K562 (cell line): ENCODE data around the gene ZNF154. TPM values are rescaled to one million over a fixed set of nuclear protein-coding genes. Genes with fewer than 3 reads are reported as not detected.

ENCODE experiments used
- ATF7 ChIP-seq: fragments of 450-650 bp; IDR thresholded peaks from 2 replicates; pipeline ENCODE4 v1.7.1; 2014; ENCODE audit warnings: mild to moderate bottlenecking, moderate library complexity
- BCL6 ChIP-seq: fragments of 250-450 bp; sonication (Bioruptor Pico); IDR thresholded peaks from 2 replicates; pipeline ENCODE4 v1.4.0; 2020
- CAMTA2 ChIP-seq: fragments of 250-450 bp; sonication (Bioruptor Pico); conservative IDR thresholded peaks from 2 replicates; pipeline ENCODE4 v1.5.1; 2022
- EGR1 ChIP-seq: fragments of 450-650 bp; conservative IDR thresholded peaks from 2 replicates; pipeline ENCODE4 v1.6.1; 2017; ENCODE audit warnings: mild to moderate bottlenecking
- FOXJ2 ChIP-seq: fragments of 200-800 bp; sonication (Bioruptor generic); IDR thresholded peaks from 2 replicates; pipeline ENCODE4 v1.6.1; 2016; ENCODE audit warnings: missing genetic modification characterization, missing compliant biosample characterization
- HOXB6 ChIP-seq: fragments of 250-450 bp; sonication (Bioruptor Pico); IDR thresholded peaks from 2 replicates; pipeline ENCODE4 v1.5.1; 2022; ENCODE audit warnings: mild to moderate bottlenecking, borderline replicate concordance
- KLF1 ChIP-seq: fragments of 450-650 bp; IDR thresholded peaks from 2 replicates; pipeline ENCODE4 v1.6.1; 2016; ENCODE audit warnings: missing genetic modification characterization, missing compliant biosample characterization
- MYNN ChIP-seq, 2 experiments: sonication (generic); formaldehyde crosslinking in 1 of 2; IDR thresholded peaks; 2 replicates each; pipeline versions ENCODE4 v1.5.0 to v1.6.1; 2016 to 2020; ENCODE audit warnings: antibody characterized with exemption in 1 of 2, missing genetic modification reagents in 1 of 2
- NBN ChIP-seq: fragments of 450-650 bp; IDR thresholded peaks from 2 replicates; pipeline ENCODE4 v1.6.1; 2016; ENCODE audit warnings: low read depth, mild to moderate bottlenecking
- POLR2B ChIP-seq: fragments of 450-650 bp; IDR thresholded peaks from 2 replicates; pipeline ENCODE4 v1.6.1; 2018; ENCODE audit warnings: low read depth; ENCODE audit not compliant: partially characterized antibody
- SMAD3 ChIP-seq: fragments of 450-650 bp; formaldehyde crosslinking; conservative IDR thresholded peaks from 2 replicates; pipeline ENCODE4 v1.4.0; 2020; ENCODE audit warnings: mild to moderate bottlenecking
- U2AF1 ChIP-seq: fragments of 200-400 bp; formaldehyde crosslinking; optimal IDR thresholded peaks from 2 replicates; pipeline ENCODE3; 2017; ENCODE audit warnings: mild to moderate bottlenecking, low read depth, low read length, moderate library complexity
- YBX1 ChIP-seq: fragments of 450-650 bp; IDR thresholded peaks from 2 replicates; pipeline ENCODE4 v1.7.1; 2016; ENCODE audit warnings: mild to moderate bottlenecking
- ZNF197 ChIP-seq: fragments of 200-800 bp; sonication (Bioruptor generic); IDR thresholded peaks from 2 replicates; pipeline ENCODE4 v1.6.1; 2016; ENCODE audit warnings: low read depth, missing genetic modification characterization, missing compliant biosample characterization
- ZNF239 ChIP-seq: fragments of 250-450 bp; sonication (Bioruptor Pico); IDR thresholded peaks from 2 replicates; pipeline ENCODE4 v1.4.0; 2020; ENCODE audit warnings: mild to moderate bottlenecking
- ZNF3 ChIP-seq: fragments of 250-450 bp; sonication (Bioruptor Pico); IDR thresholded peaks from 2 replicates; pipeline ENCODE4 v1.5.0; 2021; ENCODE audit warnings: mild to moderate bottlenecking, moderate library complexity
- ZNF444 ChIP-seq: fragments of 250-450 bp; sonication (Bioruptor Pico); IDR thresholded peaks from 2 replicates; pipeline ENCODE4 v1.4.0; 2020; ENCODE audit warnings: mild to moderate bottlenecking, moderate library complexity
- ZNF57 ChIP-seq: fragments of 450-650 bp; formaldehyde crosslinking; IDR thresholded peaks from 2 replicates; pipeline ENCODE4 v1.4.0; 2020; ENCODE audit warnings: mild to moderate bottlenecking, moderate library complexity
- ZNF785 ChIP-seq: fragments of 250-450 bp; sonication (Bioruptor Pico); IDR thresholded peaks from 2 replicates; pipeline ENCODE4 v1.4.0; 2020; ENCODE audit warnings: mild to moderate bottlenecking
- polyA plus RNA-seq, 8 experiments: library from polyadenylated mRNA; depleted of rRNA in 4 of 8; stranded (reverse) in 5 of 8; unstranded in 3 of 8; fragments of >200 nt; fragmentation: Nextera tagmentation in 2 of 8; fragmentation: Illumina TruSeq in 1 of 8; extraction: Ambion mirVana in 2 of 8; extraction: Trizol in 1 of 8; gene quantifications; 2 replicates each; pipeline versions ENCODE4 v1.2.1 to v1.2.3, GENCODE V29; 2011 to 2014; ENCODE audit warnings: inconsistent platforms in 1 of 8, missing spikeins in 1 of 8
- total RNA-seq, 7 experiments: library from RNA; depleted of rRNA in 6 of 7; stranded (reverse); fragments of >200 nt in 6 of 7; fragmentation: Illumina TruSeq in 2 of 7; extraction: Trizol in 2 of 7; gene quantifications; 2 replicates each; pipeline versions ENCODE4 v1.2.1 to v1.2.3, GENCODE V29; 2011 to 2021; ENCODE audit warnings: low replicate concordance in 1 of 7
- TF ChIP-seq, protein P1 (sequence below): fragments of 450-650 bp; formaldehyde crosslinking; IDR thresholded peaks from 2 replicates; pipeline ENCODE4 v1.4.0; 2022; ENCODE audit warnings: missing genetic modification characterization
- TF ChIP-seq, protein P2 (sequence below): fragments of 200-400 bp; formaldehyde crosslinking; IDR thresholded peaks from 2 replicates; pipeline ENCODE4 v1.6.1; 2017; ENCODE audit warnings: mild to moderate bottlenecking, low read depth, low read length, moderate library complexity
- TF ChIP-seq, protein P3 (sequence below): sonication (generic); formaldehyde crosslinking; IDR thresholded peaks from 2 replicates; pipeline ENCODE4 v1.8.1; 2023; ENCODE audit warnings: mild to moderate bottlenecking, missing genetic modification reagents
- TF ChIP-seq, protein P4 (sequence below): fragments of 450-650 bp; IDR thresholded peaks from 2 replicates; pipeline ENCODE4 v1.6.1; 2016

Gene ZNF154
- total and polyA plus RNA-seq, 9 of the 15 experiments (the other 6 are each of a cell fraction or from before 2014, with no cell fraction given), result 0.06 to 0.11 (median 0.07) TPM; not detected in 6

DNA sequence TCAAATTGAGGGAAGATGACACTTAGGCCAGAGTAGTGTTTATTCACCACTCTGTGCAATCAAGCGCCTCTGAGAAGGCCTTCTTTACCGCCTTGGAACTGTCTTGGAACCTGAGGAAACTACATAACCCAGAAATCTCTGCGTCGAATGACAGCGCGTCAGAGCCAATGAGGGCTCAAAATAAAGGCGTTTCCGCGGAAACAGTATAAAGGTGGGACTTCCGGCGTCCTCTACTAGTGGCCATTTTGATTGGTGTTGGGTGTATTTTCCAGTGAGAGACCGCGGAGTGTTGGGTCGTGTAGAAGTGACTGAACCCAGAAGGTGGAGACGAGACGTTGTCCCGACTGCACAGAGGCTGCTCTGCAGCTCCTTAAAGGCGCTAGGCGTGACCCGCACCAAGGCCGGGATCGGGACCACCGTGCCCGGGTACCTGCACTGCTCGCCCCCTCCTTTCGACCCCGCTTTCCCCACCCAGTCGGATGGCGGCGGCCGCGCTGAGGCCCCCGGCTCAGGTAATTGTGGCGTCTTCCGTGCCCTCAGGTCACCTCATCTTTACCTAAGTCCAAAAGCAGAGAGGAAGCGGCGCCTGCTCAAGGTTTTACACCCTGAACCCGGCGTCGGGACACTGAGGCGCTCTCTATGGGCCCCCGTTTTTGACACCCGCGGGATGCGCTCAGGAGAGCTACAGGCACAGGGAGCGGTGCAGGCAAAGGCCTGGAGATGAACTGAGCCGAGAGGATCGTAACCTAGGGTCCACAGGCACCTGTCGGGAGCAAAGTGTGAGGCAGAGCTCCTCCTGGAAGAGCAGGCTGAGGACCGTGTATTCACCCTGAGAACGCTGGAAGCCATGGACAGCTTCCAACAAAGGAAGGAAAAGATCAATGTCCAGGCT, 37.8 kb upstream of the ZNF154 start, which contains the start of gene ZNF776 (continued):
- TF ChIP-seq ZNF444 (CRISPR knock-in tag) (no peak), MYNN (IDR thresholded peaks at IDR 0.05) (no peak), MYNN (CRISPR knock-in tag; IDR thresholded peaks at IDR 0.05) (no peak), EGR1 (peak; percentile 42), ZNF3 (no peak), U2AF1 (no peak), NBN (no peak), POLR2B (peak; percentile 77), KLF1 (peak; percentile 30; the same call in 1 of the 2 replicates), HOXB6 (no peak), BCL6 (CRISPR knock-in tag) (no peak), CAMTA2 (CRISPR knock-in tag) (no peak), ZNF239 (CRISPR knock-in tag) (no peak), FOXJ2 (tag) (peak; percentile 32; the same call in 1 of the 2 replicates), ZNF785 (CRISPR knock-in tag) (no peak), ZNF197 (CRISPR knock-in tag) (0 out of 2 replicates have a peak, but pooled peaks have one; percentile 72), YBX1 (no peak), SMAD3 (CRISPR knock-in tag) (no peak), ATF7 (peak; percentile 60; the same call in 1 of the 2 replicates), ZNF57 (CRISPR knock-in tag) (no peak)
- TF ChIP-seq, protein P1, sequence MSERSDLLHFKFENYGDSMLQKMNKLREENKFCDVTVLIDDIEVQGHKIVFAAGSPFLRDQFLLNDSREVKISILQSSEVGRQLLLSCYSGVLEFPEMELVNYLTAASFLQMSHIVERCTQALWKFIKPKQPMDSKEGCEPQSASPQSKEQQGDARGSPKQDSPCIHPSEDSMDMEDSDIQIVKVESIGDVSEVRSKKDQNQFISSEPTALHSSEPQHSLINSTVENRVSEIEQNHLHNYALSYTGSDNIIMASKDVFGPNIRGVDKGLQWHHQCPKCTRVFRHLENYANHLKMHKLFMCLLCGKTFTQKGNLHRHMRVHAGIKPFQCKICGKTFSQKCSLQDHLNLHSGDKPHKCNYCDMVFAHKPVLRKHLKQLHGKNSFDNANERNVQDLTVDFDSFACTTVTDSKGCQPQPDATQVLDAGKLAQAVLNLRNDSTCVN, result no peak
- TF ChIP-seq, protein P2, sequence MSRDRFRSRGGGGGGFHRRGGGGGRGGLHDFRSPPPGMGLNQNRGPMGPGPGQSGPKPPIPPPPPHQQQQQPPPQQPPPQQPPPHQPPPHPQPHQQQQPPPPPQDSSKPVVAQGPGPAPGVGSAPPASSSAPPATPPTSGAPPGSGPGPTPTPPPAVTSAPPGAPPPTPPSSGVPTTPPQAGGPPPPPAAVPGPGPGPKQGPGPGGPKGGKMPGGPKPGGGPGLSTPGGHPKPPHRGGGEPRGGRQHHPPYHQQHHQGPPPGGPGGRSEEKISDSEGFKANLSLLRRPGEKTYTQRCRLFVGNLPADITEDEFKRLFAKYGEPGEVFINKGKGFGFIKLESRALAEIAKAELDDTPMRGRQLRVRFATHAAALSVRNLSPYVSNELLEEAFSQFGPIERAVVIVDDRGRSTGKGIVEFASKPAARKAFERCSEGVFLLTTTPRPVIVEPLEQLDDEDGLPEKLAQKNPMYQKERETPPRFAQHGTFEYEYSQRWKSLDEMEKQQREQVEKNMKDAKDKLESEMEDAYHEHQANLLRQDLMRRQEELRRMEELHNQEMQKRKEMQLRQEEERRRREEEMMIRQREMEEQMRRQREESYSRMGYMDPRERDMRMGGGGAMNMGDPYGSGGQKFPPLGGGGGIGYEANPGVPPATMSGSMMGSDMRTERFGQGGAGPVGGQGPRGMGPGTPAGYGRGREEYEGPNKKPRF, result no peak
- TF ChIP-seq, protein P3, sequence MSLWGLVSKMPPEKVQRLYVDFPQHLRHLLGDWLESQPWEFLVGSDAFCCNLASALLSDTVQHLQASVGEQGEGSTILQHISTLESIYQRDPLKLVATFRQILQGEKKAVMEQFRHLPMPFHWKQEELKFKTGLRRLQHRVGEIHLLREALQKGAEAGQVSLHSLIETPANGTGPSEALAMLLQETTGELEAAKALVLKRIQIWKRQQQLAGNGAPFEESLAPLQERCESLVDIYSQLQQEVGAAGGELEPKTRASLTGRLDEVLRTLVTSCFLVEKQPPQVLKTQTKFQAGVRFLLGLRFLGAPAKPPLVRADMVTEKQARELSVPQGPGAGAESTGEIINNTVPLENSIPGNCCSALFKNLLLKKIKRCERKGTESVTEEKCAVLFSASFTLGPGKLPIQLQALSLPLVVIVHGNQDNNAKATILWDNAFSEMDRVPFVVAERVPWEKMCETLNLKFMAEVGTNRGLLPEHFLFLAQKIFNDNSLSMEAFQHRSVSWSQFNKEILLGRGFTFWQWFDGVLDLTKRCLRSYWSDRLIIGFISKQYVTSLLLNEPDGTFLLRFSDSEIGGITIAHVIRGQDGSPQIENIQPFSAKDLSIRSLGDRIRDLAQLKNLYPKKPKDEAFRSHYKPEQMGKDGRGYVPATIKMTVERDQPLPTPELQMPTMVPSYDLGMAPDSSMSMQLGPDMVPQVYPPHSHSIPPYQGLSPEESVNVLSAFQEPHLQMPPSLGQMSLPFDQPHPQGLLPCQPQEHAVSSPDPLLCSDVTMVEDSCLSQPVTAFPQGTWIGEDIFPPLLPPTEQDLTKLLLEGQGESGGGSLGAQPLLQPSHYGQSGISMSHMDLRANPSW (CRISPR knock-in tag), result no peak
- TF ChIP-seq, protein P4, sequence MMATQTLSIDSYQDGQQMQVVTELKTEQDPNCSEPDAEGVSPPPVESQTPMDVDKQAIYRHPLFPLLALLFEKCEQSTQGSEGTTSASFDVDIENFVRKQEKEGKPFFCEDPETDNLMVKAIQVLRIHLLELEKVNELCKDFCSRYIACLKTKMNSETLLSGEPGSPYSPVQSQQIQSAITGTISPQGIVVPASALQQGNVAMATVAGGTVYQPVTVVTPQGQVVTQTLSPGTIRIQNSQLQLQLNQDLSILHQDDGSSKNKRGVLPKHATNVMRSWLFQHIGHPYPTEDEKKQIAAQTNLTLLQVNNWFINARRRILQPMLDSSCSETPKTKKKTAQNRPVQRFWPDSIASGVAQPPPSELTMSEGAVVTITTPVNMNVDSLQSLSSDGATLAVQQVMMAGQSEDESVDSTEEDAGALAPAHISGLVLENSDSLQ, result peak; percentile 99
